Heart right ventricle (tissue), 16 donors: ENCODE results near the gene KCNMB2. TPM values are rescaled to one million over a fixed set of nuclear protein-coding genes. Genes with fewer than 3 reads are reported as not detected.

Source experiments
- ATAC-seq, 8 donors: fragments of 200-7000 bp; cut with Tn5 transposase; one replicate each; pipeline ENCODE4 v1.9.1; 2020; ENCODE audit warnings: mild to moderate bottlenecking in 8 of 8, moderate library complexity in 8 of 8, moderate number of reproducible peaks in 1 of 8
- DNase-seq, 2 donors: peaks; one replicate each; pipeline ENCODE4 v3.0.0-alpha.2; 2020
- H3K27ac ChIP-seq, 10 donors: fragments of 200-600 bp; sonication (generic) in 2 of 10; one replicate each; pipeline versions ENCODE4 v1.5.0 to v1.8.0; 2020 to 2022; ENCODE audit warnings: mild to moderate bottlenecking in 3 of 10
- H3K27me3 ChIP-seq, 7 donors: fragments of 200-600 bp; one replicate each; pipeline ENCODE4 v1.8.0; 2021 to 2022; ENCODE audit warnings: mild to moderate bottlenecking in 2 of 7
- H3K36me3 ChIP-seq, 9 donors: fragments of 200-600 bp; sonication (generic) in 1 of 9; one replicate each; pipeline versions ENCODE4 v1.5.0 to v1.8.0; 2020 to 2022; ENCODE audit warnings: mild to moderate bottlenecking in 2 of 9
- H3K4me1 ChIP-seq, 9 donors: fragments of 200-600 bp; sonication (generic) in 1 of 9; one replicate each; pipeline versions ENCODE4 v1.5.0 to v1.8.0; 2020 to 2022; ENCODE audit warnings: mild to moderate bottlenecking in 4 of 9
- H3K4me3 ChIP-seq, 10 donors: fragments of 200-600 bp; sonication (generic) in 2 of 10; one replicate each; pipeline versions ENCODE4 v1.5.0 to v1.8.0; 2020 to 2022; ENCODE audit warnings: mild to moderate bottlenecking in 7 of 10, moderate library complexity in 2 of 10
- H3K9me3 ChIP-seq, 11 donors: fragments of 200-600 bp in 10 of 11; sonication (generic) in 2 of 11; one replicate each; pipeline versions ENCODE4 v1.5.0 to v1.8.0; 2013 to 2022; ENCODE audit warnings: mild to moderate bottlenecking in 2 of 11, control low read depth in 1 of 11, moderate library complexity in 1 of 11
- CTCF ChIP-seq, 9 donors: fragments of 200-600 bp; sonication (generic) in 2 of 9; IDR thresholded peaks; one replicate each; pipeline versions ENCODE4 v1.5.0 to v1.8.0; 2021 to 2022; ENCODE audit warnings: antibody characterized with exemption in 9 of 9, mild to moderate bottlenecking in 5 of 9, moderate library complexity in 1 of 9
- WGBS, 2 donors: extraction: QIAGEN DNeasy Blood & Tissue Kit; methylation state at CpG; one replicate each; pipeline ENCODE4 v1.1.7; 2013; ENCODE audit warnings: inconsistent platforms in 1 of 2; 5-methylcytosine and 5-hydroxymethylcytosine counted together
- intact Hi-C, 10 donors: fragments of 100-400 bp; cut with DNase I; formaldehyde crosslinking; loops; one replicate each; pipeline versions ENCODE4 v1.11.1 to v1.14.2; 2022
- polyA plus RNA-seq, 2 donors: library from polyadenylated mRNA; stranded (reverse); fragments of 200-250 nt; gene quantifications; one replicate each; pipeline ENCODE4 v1.2.3, GENCODE V29; 2013
- total RNA-seq, 10 donors: library from RNA; stranded (reverse); fragmentation: NEBNext Ultra II Directional in 3 of 10; extraction: Animal tissue kit (Norgen Biotek cat#: 25700) in 3 of 10; gene quantifications; one replicate each; pipeline versions ENCODE4 v1.2.1 to v1.2.4, GENCODE V29; 2021 to 2023
- donor health status: Arrhythmogenic right ventricular cardiomyopathy.
- donor health status: ischemic (EF 13 %, LVEDD 7.1; RV severe dilation, severe dysfunction).
- donor health status: healthy with polysubstance abuse.
- donor health status: DM: no; HTN: yes; CAD: no.
- donor health status: DM: no; HTN: no; CAD: no.
- donor health status: ischemic (EF 25% LVEDD 6.9; RV normal size, moderate dysfunction).
- donor health status: ischemic (EF 25% LVEDD 5.7; RV mildly dilated, moderate dysfunction).
- donor health status: healthy.
- donor health status: DM: yes; HTN: yes; CAD: no.
- donor health status: Ischemic cardiomyopathy.
- donor health status: ischemic (EF 35%, LVEDD 5.7; RV mildly dilated, moderate dysfunction).
- donor health status: nonischemic (EF 11% LVEDD 7.7; RV severe dilation, severe dysfunction).
- donor health status: DM: yes; HTN: yes; CAD: no.
- donor health status: PGD.
- donor health status: ischemic (EF 29% LVEDD 5.4; RV normal size, mild dysfunction).
- donor health status: nonischemic (EF 23%, LVEDD 6.1; RV moderate dilation, normal function).

The KCNMB2 gene
- total and polyA plus RNA-seq, 12 donors = 0.55 to 9.2 (median 3.6) TPM

- TF ChIP-seq CTCF (IDR thresholded peaks at IDR 0.05) = no peak
- DNase-seq (no peak), ATAC-seq (no peak)
- no peaks in the 10 kb centered on the region for H3K4me1 ChIP-seq
- 87 to 89% methylated on average over 3 of the region's 3 CpGs for WGBS, 2 donors
- H3K9me3 ChIP-seq = peaks cover 0 to 3% (median 0%) of the 10 kb centered on the region in 11 donors
- H3K27ac ChIP-seq = no peak overlapping the region
- no peaks in the 10 kb centered on the region for H3K27me3 ChIP-seq
- H3K36me3 ChIP-seq = no peaks in the 10 kb centered on the region
- no peak overlapping the region for H3K4me3 ChIP-seq
- intact Hi-C loops = no loop called here
Observed at GRCh38 chr3:178526291-178526690, 9.9 kb upstream of the KCNMB2 start.

GRCh38 chr3:178527981-178528380 is 8.3 kb upstream of the KCNMB2 start:
- Histone ChIP-seq H3K27ac (no peak overlapping the region), H3K27me3 (no peaks in the 10 kb centered on the region), H3K36me3 (no peaks in the 10 kb centered on the region), H3K4me1 (no peaks in the 10 kb centered on the region), H3K4me3 (no peak overlapping the region), H3K9me3 (peaks cover 0 to 3% (median 0%) of the 10 kb centered on the region in 11 donors)
- no peak for DNase-seq
- 93% methylated on average over 2 of the region's 2 CpGs for WGBS, 2 donors
- no peak for TF ChIP-seq CTCF (IDR thresholded peaks at IDR 0.05)
- intact Hi-C loops = no loop called here
- no peak for ATAC-seq

- no peak overlapping the region for H3K27ac ChIP-seq
- ATAC-seq (no peak), DNase-seq (no peak)
- intact Hi-C loops = loop anchor here in 1 of 10 donors (10.0 kb wide), 1 partner anchor 85 kb away; no protein-coding TSS in a partner anchor
- TF ChIP-seq CTCF (IDR thresholded peaks at IDR 0.05) = no peak
- peaks cover 0 to 3% (median 0%) of the 10 kb centered on the region in 11 donors for H3K9me3 ChIP-seq
- no peaks in the 10 kb centered on the region for H3K36me3 ChIP-seq
- no peak overlapping the region for H3K4me3 ChIP-seq
- H3K4me1 ChIP-seq = no peaks in the 10 kb centered on the region
- no peaks in the 10 kb centered on the region for H3K27me3 ChIP-seq
Observed at GRCh38 chr3:178529606-178530225, 6.5 kb upstream of the KCNMB2 start.

- H3K36me3 ChIP-seq = no peaks in the 10 kb centered on the region
- DNase-seq (no peak), ATAC-seq (no peak)
- peaks cover 0 to 3% (median 0%) of the 10 kb centered on the region in 11 donors for H3K9me3 ChIP-seq
- intact Hi-C loops = loop anchor here in 1 of 10 donors (10.0 kb wide), 1 partner anchor 88 kb away; no protein-coding TSS in a partner anchor
- H3K4me3 ChIP-seq = no peak overlapping the region
- H3K4me1 ChIP-seq = peaks cover 0 to 10% (median 0%) of the 10 kb centered on the region in 9 donors
- no peaks in the 10 kb centered on the region for H3K27me3 ChIP-seq
- no peak overlapping the region for H3K27ac ChIP-seq
- WGBS, 2 donors = 76 to 85% methylated on average over 2 of the region's 2 CpGs
- no peak for TF ChIP-seq CTCF (IDR thresholded peaks at IDR 0.05)
Observed at GRCh38 chr3:178532476-178532875, 3.8 kb upstream of the KCNMB2 start.
